NCI-H82 treated with DMSO at 0.1 percent for 48 hours (cell line): Measurements from ENCODE around the gene BRWD1.
"Not testable (repeated sequence)": the region's sequence is repeated elsewhere in the genome, so short reads cannot be mapped to it uniquely, and the experiment has no call there.

Experiments used
- DNase-seq: peaks from one replicate; lab custom pipeline; 2025; ENCODE audit not compliant: unreplicated experiment; lab: John Stamatoyannopoulos, UW

BRWD1 gene

DNA sequence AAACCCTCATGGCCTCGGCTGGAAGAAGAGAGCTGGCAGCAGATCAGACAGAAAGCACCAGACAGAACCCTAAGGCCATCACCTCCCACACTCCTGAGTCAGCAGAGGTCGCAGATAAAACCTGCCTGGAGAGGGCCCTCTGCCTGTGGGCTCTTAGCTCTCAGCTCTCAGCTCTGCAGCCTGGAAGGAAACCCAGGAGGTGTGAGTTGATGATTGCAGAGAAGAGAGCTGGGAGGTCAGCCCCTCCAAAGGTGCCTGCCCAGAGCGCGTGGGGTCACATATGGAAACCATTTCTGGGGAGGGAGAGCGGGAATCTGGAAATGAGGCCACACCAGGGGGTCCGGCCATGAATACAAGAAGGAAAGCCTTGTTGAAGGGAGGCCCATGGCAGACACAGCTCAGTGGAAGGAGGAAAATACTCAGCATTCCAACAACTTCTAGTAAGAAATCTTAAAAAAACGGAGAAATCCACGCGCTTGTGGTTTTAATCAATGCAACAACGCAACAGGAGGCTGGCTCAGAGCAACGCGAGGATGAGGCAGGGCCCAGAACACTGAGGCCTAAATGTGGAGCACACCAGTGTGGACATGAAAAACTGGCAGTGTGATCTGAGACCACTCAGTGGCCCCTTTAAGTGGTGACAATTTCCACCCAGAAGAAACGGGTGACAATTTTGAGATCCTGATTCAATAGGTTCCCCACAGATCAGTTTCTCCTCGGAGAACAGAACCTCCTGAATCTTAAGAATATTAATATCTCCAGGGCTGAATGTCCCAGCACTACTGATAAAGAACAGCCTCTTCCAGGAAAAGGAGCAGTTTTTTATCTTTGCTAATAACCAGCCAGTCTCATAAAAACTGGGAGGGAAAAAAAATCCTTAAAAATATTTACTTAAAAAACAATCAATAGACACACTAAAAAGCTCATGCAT, 175.9 kb downstream of the BRWD1 start:
- DNase-seq, result no peak

DNA sequence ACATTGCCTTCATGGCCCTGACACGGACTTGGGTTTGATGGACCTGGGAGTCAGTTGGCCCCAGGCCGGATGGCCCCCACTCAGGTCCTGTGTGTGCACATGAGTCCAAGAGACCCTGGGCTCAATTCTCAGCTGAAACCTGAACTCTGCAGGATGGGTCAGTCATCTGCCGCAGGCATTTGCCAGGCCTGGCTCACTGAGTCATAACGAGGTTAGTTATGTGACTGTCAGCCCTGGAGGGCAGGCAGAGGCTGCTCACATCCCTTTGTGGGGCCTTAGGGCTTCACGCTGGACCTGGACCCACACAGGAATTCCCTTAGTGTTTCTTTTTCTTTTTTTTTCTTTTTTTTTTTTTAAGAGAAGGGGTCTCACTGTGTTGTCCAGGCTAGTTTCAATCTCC, 176.7 kb downstream of the BRWD1 start:
- no peak for DNase-seq

- not testable (repeated sequence) for DNase-seq
These were observed 177.3 kb downstream of the BRWD1 start for GRCh38 chr21:39136138-39136537.

DNA sequence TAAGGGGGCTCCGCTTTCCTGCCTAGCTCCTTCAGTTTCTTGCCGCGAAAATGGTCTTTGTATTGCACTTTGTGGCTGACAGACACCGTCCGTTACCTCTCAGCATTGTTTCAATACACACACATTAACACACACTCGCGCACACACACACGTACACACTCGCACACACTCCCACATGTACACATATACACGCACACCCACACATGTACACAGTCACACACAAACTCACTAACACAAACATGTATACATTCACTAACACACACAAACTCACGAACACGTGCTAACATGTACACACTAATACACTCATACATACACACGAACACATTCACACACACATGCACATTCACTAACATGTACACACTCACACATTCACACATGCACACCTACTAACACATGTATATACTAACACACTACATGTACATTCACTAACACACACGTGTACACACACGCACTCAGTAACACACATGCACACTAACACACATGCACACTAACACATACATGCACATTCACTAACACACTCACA, 179.1 kb downstream of the BRWD1 start:
- no peak for DNase-seq
